Neural cell (in vitro differentiated cells): ENCODE results near the gene AGPAT3.

Experiments used
- EP300 ChIP-seq: fragments of 450-650 bp; conservative IDR thresholded peaks from 2 replicates; pipeline ENCODE4 v1.6.1; 2014; ENCODE audit warnings: antibody characterized with exemption, mild to moderate bottlenecking, moderate library complexity; ENCODE audit not compliant: poor library complexity, severe bottlenecking
- POLR2AphosphoS5 ChIP-seq: IDR thresholded peaks from 2 replicates; pipeline ENCODE4 v1.6.1; 2012
- RAD21 ChIP-seq: fragments of 450-650 bp; conservative IDR thresholded peaks from 2 replicates; pipeline ENCODE4 v1.6.1; 2014; ENCODE audit warnings: antibody characterized with exemption, mild to moderate bottlenecking, moderate library complexity
- TF ChIP-seq, protein P1 (sequence below): fragments of 450-650 bp; IDR thresholded peaks from 2 replicates; pipeline ENCODE4 v1.5.1; 2014; ENCODE audit warnings: antibody characterized with exemption, mild to moderate bottlenecking, moderate library complexity; ENCODE audit not compliant: poor library complexity, severe bottlenecking

DNA sequence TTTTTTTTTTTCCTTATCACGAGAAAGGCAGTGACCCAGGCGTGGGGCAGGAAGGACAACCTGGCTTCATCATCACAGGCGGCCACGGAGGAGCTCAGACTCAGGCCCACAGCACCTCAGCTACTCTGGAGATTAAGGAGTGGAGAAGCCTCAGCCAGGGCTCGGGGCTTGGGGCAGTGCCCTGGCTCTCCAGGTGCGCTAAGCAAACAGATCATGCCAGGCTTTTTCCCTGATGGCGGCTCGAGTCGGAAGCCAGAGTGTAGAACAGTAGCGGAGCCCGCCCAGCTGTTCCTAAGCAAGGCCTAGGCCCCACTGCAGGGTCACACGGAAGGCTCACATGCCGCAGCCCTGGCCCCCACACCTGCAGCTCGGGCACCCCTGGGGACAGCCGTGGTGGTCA lies 70.7 kb downstream of the AGPAT3 start:
- TF ChIP-seq, protein P1, sequence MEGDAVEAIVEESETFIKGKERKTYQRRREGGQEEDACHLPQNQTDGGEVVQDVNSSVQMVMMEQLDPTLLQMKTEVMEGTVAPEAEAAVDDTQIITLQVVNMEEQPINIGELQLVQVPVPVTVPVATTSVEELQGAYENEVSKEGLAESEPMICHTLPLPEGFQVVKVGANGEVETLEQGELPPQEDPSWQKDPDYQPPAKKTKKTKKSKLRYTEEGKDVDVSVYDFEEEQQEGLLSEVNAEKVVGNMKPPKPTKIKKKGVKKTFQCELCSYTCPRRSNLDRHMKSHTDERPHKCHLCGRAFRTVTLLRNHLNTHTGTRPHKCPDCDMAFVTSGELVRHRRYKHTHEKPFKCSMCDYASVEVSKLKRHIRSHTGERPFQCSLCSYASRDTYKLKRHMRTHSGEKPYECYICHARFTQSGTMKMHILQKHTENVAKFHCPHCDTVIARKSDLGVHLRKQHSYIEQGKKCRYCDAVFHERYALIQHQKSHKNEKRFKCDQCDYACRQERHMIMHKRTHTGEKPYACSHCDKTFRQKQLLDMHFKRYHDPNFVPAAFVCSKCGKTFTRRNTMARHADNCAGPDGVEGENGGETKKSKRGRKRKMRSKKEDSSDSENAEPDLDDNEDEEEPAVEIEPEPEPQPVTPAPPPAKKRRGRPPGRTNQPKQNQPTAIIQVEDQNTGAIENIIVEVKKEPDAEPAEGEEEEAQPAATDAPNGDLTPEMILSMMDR, result no peak
- TF ChIP-seq EP300, result no peak
- no peak for TF ChIP-seq RAD21
- TF ChIP-seq POLR2AphosphoS5, result no peak
